ENCODE measurements around the gene ENTREP3.

DNA sequence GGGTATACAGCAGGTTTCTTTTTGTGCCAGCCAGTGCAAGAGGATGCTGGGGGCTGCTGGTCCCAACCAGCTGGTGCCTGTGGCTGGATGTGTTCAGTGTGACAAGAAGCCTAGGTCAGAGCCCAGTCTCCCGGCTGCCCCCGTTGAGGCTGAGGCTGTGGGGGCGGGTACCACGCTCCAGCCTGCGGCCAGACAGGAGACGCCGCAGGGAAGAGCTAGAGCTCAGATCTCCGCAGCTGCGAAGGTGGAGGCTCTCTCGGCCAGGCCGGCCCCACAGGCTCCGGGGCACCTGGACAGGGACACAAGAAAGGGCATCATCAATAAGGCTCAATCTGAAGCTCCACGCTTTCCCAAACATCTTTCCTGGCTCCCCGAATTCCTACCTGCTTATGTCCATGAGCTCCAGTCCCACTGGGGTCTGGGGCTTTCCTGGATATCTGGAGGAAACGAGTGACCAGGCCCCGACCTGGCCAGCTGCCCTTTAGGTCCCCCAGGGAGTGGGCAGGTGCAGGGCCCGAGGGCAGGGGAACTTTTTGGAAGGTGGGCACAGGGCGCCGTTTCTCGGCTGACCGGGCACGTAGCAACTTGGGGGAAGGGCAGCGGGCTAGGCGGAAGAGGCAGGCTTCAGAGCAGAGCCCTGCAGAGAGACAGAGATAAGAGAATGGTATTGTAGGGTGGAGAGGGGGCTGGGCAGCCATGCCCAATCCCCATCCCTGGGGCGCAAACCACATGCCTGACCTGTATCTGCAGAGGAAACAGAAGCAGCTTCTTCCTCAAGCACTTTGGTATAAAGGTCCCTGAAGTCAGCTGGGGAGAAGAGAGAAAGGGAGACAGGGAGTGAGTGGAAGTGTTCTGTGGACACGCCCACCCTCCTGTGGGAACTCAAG lies 7.4 kb downstream of the ENTREP3 start:
- TF ChIP-seq, protein P1, sequence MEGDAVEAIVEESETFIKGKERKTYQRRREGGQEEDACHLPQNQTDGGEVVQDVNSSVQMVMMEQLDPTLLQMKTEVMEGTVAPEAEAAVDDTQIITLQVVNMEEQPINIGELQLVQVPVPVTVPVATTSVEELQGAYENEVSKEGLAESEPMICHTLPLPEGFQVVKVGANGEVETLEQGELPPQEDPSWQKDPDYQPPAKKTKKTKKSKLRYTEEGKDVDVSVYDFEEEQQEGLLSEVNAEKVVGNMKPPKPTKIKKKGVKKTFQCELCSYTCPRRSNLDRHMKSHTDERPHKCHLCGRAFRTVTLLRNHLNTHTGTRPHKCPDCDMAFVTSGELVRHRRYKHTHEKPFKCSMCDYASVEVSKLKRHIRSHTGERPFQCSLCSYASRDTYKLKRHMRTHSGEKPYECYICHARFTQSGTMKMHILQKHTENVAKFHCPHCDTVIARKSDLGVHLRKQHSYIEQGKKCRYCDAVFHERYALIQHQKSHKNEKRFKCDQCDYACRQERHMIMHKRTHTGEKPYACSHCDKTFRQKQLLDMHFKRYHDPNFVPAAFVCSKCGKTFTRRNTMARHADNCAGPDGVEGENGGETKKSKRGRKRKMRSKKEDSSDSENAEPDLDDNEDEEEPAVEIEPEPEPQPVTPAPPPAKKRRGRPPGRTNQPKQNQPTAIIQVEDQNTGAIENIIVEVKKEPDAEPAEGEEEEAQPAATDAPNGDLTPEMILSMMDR (IDR thresholded peaks at IDR 0.05): no peak
- no peak for TF ChIP-seq POLR2A (IDR thresholded peaks at IDR 0.05)

Measured in thyroid gland (tissue), 4 donors.